DMS79 treated with DMSO at 0.1 percent for 48 hours (cell line): Measurements from ENCODE around the gene OR5H14.

Source experiments
- DNase-seq: peaks from one replicate; lab custom pipeline; 2025; lab: John Stamatoyannopoulos, UW

Gene OR5H14

GRCh38 chr3:98199020-98199419 is 51.7 kb downstream of the OR5H14 start:
- no peak for DNase-seq
